Fibroblast of skin of back (primary cell): ENCODE measurements around the gene CDH3.

ENCODE experiments used
- DNase-seq: peaks from one replicate; pipeline ENCODE4 v3.0.0-alpha.2; 2013

Gene CDH3

DNA sequence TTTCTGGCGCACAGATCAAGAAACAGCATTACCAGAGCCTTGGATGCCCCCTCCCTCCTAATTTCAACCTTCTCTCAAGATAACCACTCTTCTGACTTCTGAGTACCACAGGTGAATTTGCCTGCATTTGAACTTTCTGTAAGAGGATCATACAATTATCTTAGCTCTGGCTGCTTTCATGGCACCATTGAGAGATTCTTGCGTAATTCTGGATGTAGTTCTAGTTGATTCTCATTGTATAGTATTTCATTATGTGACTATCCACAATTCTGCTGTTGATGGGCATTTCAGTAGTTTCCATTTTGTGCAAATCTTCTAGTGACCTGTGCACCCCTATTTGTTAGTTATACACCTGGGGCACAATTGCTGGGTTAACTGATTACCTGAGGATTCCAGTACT is 7.5 kb downstream of the CDH3 start:
- no peak for DNase-seq

DNA sequence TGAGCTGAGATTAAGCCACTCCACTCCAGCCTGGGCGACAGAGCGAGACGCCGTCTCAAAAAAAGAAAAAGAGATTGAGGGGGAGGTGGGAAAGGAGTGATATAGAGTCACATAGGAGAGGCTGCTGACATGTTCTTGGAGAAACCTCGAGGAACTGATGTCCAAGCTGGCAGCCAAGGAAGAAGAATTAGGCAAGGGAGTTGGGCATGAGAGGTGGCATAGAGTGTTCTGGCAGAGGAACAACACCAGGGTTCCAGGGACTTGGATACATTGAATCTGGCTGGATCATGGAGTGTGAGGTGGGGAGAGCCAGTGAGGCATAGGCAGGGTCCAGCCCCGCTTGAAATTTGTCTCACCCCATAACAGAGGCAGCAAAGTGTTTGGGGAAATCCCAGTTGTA is 10.7 kb downstream of the CDH3 start:
- DNase-seq = no peak

- DNase-seq = no peak
Measured at GRCh38 chr16:68656751-68657150, 11.6 kb downstream of the CDH3 start.

DNA sequence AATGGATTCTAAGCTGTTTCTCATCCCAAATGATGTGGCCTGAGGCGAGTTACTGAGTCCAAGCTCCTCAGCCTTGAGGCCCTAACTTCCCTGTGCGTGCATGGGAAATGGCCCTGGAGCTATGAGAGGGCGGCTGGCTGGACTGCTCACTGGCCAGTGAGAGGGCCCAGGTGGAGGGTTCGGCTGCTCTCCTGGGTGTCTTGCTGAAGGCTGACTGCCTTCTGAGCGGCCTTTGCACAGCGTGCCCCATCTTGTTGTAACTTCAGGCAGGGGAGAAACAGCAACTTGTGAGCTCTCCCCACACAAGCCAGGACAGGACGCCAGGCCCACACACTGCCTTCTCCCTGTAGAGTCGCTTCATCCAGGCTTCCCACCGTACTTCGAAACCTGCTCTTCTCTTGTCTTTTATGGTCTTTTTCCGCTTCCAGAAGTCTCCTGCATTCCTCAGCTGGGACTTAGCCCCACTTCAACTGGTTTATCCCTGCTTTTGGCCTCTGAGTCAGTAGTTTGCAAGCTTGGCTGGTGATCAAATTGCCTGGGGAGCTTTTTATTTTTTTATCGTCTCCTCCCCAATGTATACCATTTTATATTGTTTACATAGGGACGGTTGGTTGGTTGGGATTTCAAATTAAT is 13.3 kb downstream of the CDH3 start:
- DNase-seq = peak; percentile 95

DNA sequence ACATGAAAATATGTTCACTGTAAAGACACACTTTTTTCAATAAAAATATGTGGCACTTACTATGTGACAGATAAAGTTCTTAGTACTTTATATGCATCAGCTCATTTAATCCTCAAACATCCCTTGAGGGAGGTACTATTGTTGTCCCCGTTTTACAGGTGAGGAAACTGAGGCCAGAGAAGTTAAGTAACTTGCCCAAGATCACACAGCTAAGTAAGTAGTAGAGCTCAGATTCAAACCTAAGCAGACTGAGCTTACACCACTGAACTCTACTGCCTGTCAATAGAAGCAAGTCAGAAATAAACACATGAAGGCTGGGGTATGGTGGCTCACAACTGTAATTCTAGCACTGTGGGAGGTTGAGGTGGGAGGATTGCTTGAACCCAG is 13.9 kb downstream of the CDH3 start:
- DNase-seq = no peak

DNA sequence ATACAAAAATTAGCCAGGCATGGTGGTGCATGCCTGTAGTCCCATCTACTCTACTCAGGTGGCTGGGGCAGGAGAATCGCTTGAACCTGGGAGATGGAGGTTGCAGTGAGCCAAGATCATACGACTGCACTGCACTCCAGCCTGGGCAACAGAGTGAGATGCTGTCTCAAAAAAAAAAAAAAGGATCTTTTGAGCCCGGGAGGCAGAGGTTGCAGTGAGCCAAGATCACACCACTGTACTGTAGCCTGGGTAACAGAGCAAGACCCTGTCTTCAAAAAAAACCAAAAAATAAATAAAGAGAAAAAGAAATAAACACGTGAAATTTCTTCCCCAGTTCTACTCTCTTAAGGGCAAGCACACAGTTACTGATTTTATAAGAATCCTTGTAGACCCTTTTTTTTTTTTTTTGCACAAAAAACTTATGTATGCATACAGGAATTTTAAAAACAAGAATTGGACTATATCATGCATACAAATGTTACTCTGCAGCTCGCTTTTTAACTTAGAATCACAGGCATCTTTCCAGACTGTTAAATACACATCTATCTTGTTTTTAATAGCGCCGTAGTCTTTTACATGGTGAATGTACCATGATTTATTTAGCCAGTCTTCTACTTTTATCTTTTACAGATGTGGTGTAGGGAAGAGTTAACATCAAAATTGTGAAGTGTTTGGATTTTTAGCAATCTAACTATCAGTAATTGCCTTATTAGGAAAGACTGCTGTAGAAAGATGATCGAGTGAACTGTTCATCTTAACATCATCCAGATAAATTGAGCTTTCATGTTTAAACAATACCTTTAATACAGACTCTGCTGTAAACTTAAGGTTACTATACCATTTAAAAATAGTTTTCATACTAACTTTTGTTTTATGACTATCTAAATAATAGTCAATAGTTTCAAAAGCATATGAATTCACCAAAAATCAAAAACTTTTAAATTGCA is 14.6 kb downstream of the CDH3 start:
- DNase-seq = no peak

DNA sequence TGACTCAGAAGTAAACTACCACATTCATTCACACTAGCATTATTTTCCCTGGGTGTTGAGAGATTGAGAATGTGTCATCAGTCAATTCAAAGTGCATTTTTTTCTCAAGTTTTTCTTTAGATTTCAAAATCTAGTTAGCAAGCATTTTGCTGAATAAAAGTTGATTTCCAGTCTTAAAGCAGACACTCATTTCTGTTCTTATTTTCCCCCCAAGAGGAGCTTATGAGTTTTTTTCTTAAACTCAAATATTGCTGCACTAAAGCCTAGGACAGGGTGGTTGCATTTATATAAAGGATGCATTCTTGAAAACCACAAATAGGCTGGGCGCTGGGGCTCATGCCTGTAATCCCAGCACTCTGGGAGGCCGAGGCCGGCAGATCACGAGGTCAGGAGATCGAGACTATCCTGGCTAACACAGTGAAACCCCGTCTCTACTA is 15.3 kb downstream of the CDH3 start:
- peak; percentile 76 for DNase-seq

GRCh38 chr16:68662035-68662434 is 16.9 kb downstream of the CDH3 start:
- no peak for DNase-seq

DNA sequence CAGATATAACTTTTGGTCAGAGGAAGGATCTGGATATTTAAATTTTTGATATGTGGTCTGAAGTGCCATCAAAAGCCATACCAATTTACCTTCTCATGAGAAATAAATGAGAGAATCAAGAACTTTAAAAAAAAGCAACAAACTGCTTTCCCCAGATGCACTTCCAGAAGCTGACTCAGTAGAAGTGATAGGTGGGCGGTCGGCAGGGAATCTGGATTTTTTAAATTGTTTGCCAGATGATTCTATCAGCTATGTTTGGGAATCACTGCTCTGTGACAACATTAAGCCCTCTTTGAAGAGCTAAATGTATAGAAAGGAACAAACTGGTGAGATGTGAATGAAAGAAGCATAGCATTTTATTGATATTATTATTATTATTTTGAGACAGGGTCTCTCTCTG is 19.2 kb downstream of the CDH3 start:
- DNase-seq = peak; percentile 17

DNA sequence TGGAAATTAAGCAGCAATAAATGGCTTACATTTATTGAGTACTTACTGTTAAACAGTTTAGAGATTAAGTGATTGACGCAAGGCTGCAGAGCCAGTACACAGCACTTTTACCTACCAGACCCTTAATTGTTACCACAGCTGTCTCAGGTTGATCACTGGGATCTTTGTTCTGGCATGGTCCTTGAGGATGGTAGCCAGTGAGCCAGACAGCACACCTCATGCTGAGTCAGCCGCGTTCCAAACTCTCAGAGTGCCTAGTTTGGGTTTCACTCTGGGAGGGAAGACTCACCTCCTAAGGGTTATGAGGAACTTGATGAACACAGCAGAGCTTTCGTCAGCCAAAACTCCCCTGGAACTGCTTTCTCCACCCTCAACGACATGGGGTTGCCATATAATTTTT is 20.4 kb downstream of the CDH3 start:
- DNase-seq = no peak

GRCh38 chr16:68668266-68668665 is 23.2 kb downstream of the CDH3 start:
- DNase-seq = no peak

DNA sequence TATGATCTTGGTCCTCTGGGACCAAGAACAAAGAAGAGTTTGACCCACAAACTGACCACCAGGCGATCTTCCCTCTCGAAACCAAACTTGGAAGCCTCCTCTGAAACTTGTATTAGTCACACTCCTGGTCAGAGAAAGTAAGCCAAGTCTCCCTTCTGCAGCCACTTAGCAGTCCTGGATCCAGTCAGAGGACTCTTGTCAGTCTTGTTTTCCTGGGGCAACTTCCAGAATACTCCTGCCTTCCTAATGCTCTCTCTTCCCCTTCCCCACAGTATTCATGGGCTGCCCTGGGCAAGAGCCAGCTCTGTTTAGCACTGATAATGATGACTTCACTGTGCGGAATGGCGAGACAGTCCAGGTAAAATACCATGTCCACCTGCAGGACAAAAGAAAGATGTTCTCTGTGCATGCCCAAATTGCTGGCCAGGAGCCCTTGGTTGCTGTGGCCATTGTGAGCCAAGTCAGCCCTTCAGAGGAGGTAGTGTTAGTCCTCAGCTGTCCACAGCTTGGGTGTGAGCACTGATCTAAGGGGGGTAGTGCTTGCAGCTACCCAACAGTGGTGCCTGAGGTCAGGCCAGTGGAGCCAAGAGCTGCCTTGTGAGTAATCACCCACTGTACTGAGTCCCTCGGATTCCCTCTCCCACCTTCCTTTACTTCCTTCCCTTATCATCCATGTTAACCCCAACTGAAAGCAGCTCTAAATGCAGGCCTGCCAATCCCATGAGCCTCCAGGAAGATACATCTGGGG is 31.2 kb downstream of the CDH3 start:
- no peak for DNase-seq

DNA sequence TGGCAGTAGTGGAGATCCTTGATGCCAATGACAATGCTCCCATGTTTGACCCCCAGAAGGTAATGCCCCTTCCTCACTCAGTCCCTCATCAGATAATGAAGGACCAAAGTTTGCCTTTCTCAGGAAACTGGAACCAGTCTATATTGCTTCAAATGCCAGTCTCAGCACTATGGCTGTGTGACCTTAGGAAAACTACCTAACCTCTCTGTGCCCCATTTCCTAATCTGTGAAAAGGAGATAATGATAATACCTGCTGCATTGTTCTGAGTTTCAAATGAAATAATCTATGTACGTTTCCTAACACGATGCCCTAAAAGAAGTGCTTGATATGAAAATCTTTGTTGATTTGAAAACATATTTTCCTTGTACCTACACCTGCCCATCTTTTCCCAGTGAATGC is 35.9 kb downstream of the CDH3 start:
- DNase-seq = no peak

GRCh38 chr16:68685685-68686478 is 40.8 kb downstream of the CDH3 start:
- no peak for DNase-seq

- no peak for DNase-seq
Measured at GRCh38 chr16:68686905-68687304, 41.8 kb downstream of the CDH3 start.

DNA sequence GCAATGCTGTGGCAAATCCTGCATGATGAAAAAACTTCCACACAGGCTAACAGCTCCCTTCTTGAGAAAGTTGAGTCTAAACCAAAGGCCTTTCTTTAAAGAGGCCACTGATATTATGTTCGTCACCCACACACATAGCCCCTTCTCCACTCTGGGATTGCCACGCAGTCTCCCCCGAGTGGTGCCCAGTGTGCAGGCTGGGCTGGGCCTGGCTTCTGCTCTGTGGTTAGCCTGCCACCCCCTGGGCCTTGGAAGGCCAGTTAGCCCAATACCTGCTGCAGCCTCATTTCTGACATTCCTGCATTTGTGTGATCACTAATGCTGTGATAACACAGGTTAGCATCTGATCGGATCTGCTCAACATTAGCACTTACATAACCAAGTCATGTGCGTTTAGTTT is 44.8 kb downstream of the CDH3 start:
- DNase-seq = no peak

DNA sequence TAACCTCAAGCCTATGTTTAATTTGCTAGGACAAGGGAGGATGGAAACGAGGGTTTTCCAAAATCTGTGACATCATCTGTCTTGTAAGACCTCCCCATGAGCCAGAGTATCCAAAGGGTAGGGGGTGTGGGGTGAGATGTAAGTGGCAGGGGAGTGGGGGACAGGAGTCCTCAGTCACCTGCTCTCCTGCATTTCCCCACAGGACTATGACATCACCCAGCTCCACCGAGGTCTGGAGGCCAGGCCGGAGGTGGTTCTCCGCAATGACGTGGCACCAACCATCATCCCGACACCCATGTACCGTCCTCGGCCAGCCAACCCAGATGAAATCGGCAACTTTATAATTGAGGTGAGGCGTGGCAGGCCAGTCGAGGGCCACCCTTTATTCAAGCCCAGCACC is 50.5 kb downstream of the CDH3 start:
- no peak for DNase-seq

DNA sequence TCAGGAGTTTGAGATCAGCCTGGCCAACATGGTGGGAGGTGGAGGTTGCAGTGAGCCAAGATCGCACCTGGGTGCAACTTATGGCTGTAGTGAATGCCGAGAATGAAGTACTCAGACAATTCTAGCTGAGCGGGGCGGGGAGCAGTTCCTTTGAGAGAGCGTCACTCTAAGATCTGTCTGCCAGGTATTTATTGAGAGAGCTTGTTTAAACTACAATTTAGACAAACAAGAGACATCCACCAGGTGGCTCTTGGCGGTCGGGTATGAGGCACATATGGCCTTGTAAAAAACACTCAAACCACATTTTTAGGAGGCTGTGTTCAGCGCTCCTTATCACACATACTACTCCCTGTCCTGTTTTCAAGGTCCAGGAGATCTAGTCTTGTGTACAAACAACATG is 51.4 kb downstream of the CDH3 start:
- no peak for DNase-seq

- no peak for DNase-seq
Measured at GRCh38 chr16:68698091-68698490, 53.0 kb downstream of the CDH3 start.

- no peak for DNase-seq
Measured at GRCh38 chr16:68700120-68700519, 55.0 kb downstream of the CDH3 start.

GRCh38 chr16:68700831-68701230 is 55.7 kb downstream of the CDH3 start:
- no peak for DNase-seq

- peak; percentile 71 for DNase-seq
Measured at GRCh38 chr16:68704232-68704867, 59.2 kb downstream of the CDH3 start.
